Raji (cell line): ENCODE data around the gene STAT5A.

Source experiments
- POLR2A ChIP-seq: IDR thresholded peaks from 2 replicates; pipeline ENCODE4 v1.6.1; 2011; ENCODE audit warnings: low read depth, low read length, control low read depth; ENCODE audit not compliant: insufficient read depth

Gene STAT5A

DNA sequence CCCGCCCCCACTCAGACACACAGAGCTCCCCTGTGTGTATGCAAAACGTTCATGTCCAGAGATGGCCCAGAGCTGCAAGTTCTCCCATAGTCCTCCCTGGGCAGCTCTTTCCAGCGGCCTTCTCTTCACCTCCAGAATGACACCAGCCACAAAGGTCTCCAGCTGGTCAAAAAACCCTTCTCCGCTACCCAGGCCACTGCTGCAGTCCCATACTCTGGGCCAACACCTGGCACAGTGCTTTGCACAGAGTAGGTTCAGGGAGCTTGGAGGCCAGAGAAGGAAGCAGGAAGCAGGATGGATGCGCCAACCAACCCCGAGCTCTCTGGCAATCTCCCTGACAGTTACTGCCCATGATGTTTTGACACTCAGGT lies 11.0 kb upstream of the STAT5A start:
- no peak for TF ChIP-seq POLR2A

DNA sequence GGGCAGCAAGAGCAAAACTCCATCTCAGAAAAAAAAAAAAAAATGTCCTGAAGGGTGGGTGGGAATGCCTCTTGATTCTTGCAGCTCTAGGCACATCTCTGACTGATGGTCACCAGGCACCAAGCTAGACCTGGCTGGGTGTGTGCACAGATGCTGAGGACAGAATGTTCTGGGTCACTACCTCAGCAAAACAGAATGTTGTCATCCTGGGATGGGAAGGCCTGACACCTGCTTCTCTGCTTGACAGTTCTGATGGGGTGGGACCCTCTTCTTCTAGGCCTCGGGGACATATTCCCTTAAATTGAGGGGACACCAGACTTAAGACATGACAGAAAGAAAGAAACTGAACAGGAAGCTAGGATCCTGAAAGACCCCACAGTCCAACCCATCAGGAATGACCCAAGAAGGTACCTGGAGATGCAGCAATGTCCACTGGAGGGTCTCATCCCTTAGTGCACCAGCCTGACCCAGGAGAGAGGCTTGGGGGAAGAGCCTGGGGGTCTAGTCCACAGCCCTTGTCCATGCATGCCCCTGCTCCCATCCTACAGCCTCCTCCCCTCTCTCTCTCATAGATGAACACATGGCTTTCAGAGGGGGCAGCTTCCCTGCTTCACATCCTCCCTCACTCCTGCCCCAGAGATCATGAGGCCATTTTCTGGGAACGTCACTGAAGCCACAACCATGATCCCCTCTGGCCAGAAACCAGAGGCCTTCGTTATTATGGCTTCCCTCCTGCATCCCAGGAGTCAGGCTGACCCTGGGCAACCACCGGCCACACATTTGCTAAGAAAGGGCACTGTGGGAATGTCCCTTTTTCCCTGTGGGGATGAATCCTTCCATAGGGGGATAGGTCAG lies 8.3 kb upstream of the STAT5A start:
- no peak for TF ChIP-seq POLR2A

DNA sequence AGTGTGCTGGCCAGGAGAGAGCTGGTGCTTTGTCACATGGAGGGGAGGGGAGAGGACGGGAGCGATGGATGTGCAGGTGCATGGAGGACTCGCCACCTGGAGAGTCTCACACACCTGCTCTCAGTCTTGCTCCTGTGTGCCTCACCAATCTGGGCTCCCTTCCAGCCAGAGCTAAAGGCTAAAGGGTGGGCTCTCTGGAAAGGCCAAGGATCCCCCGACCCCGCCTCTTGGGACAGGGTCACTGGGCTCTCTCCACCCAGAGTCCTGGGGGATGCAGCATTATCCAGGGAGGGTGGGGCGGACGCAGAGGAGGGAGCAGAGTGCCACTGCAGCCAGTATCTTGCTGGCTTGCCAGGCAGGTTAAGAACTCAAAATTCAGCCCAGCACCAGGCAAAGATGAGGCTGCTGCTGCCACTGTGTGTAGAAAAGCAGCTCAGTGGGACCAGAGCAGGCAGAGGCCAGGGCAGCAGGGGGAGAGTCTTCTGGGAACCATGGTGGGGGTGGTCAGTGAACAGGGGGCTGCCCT lies 6.7 kb upstream of the STAT5A start:
- no peak for TF ChIP-seq POLR2A

DNA sequence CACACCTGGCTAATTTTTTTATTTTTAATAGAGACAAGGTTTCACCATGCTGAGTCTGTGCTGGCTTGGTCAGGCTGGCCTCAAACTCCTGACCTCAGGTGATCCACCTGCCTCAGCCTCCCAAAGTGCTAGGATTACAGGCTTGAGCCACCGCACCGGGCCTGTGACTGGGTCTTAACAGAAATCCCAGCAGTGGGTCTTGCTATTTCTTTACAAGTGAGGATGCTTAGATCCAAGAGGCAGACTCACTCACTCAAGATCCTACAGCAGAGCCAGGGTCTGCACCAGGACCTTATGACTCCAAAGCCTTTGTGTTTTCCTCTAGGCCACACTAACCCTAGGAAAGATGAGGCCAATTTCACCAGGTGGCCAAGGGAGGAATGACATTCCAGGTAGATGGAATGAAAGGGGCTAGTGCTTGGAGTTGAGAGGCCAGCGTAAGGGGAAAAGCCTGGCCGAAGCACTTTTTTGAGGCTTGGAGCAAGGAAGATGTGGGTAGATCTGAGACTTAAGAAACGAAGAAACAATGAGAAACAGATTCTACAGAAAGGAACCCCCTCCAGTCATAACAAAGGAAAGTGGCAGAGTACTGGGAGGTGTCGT lies 5.7 kb upstream of the STAT5A start:
- TF ChIP-seq POLR2A: no peak

DNA sequence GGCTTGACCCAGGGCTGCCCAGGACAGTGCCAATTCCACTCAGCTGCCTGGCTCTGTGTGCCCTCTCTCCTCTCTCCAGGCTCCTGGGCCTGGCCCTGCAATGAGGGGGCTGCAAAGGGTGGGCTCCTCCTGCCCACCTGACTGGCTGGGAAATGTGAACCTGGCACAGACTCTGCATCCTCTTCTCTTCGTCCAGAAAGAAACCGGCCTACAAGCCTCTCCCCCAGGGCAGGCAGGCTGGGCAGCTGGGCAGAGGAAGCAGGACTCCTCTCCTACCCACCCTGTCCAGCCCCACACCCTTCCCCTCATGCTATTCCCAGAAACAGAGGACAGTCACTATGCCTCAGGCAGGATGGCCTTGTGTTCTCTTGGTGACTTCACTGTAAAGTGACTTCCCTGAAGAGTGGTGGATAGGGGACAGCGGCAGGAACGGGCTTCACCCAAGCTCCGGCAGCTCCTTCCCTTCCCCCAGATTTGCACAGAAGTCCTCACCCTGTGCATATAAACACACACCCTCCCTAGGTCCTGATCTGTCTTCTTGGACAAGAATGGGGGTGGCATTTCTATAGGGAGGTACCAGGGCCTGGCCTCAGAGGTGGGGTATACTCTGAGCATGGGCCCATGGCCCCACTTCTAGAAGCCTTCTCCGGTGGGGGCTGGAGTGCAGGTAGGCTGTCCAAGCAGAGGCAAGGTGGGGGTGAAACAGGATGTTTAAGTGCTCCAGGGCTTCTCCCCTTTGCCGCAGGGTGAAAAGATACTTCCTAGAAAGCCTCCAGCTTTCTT lies 4.9 kb upstream of the STAT5A start:
- TF ChIP-seq POLR2A: no peak

DNA sequence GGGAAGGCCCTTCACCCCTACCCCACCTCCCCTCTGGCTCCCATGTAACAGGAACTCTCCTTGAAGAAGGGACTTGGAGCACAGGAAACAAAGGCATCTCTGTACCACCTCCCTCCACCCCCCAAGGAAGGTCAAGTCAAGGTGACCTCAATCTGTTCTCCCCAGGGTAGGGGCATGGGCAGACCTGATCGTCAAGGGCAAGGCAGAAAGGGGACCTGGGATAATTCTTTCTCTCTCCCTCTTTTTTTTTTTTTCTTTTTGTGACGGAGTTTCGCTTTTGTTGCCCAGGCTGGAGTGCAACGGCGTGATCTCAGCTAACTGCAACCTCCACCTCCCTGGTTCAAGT lies 4.3 kb upstream of the STAT5A start:
- no peak for TF ChIP-seq POLR2A

DNA sequence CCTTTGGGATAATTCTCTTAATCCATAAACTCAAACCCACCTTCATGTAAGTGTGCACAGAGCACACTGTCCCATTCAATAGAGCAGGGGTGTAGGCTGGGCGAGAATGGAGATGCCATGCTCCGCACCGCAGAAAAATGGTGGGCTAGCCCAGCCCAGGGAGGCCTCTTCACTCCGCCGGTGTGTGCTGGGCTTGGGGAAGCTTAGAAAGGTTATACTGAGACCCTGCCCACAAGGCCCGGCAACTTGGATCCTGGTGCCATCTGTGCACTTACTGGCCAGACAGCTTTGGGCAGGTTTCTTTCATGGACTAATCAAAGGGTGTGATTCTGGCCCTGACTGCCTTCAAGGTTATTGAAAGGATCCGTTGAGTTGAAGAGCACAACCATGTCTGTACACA lies 3.7 kb upstream of the STAT5A start:
- TF ChIP-seq POLR2A: no peak

DNA sequence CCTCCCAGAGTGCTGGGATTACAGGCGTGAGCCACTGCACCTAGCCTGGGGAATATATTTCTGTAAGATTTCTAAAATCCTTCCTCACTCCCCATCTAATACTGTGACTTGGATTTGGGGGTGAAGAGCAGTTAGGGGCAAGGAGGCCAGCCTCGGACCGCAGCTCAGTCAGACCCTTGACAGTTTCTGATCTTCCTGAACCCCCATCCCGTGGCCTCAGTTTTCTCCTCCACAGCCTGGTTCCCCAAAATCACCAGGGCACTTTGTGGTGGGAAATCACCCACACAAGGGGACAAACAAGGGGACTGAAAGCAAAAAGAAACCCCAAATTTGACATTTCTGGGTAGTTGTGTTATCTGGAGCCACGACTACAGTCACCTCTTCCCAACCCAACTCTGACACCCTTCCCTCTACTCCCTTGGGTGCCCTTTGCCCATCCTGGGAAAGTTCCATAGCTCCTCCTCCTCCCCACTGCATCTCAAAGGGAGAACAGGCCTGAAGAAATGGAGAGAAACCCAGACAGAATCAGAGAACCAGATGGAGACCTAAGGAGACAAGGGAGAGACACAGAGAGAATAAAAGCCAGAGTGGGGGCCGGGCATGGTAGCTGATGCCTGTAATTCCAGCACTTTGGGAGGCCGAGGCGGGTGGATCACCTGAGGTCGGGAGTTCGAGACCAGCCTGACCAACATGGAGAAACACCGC lies 2.8 kb upstream of the STAT5A start:
- no peak for TF ChIP-seq POLR2A

DNA sequence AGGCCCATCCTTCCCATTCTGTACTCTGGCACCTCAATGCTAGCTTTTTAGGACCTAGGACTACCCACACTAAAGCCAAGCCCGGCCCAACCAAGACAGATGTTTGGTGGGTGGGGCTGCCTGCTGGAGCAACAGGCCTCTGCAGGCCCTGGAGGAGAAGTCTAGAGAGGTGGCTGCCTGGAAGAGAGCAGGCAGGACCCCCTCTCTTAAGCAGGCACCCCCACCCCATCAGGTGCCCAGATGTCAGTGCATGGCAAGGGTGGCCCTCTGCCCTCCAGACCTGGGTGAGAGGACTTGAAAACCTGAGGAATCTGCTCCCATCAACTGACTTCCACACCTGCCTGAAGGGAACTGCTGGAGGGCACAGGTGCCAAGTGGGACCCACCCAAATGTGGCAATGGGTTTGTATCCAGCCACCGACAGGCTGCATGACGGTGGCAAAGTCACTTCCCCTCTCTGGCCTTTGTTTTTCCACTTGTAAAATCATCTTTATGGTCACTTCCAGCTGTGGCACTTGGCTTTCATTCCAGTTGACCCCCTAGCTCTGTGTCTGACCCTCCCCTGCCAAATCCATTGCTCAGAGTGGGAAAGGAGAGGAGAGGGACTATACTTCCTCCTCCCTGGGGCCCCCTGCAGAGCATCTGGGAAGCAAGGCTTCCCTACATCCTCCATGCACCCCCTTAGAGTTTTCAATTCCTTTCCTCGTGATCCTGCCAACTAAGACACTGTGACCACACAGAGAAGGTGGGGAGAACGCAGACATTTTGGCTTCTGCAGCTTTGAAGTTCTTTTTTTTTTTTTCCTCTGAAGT lies 1.7 kb upstream of the STAT5A start:
- TF ChIP-seq POLR2A: no peak

DNA sequence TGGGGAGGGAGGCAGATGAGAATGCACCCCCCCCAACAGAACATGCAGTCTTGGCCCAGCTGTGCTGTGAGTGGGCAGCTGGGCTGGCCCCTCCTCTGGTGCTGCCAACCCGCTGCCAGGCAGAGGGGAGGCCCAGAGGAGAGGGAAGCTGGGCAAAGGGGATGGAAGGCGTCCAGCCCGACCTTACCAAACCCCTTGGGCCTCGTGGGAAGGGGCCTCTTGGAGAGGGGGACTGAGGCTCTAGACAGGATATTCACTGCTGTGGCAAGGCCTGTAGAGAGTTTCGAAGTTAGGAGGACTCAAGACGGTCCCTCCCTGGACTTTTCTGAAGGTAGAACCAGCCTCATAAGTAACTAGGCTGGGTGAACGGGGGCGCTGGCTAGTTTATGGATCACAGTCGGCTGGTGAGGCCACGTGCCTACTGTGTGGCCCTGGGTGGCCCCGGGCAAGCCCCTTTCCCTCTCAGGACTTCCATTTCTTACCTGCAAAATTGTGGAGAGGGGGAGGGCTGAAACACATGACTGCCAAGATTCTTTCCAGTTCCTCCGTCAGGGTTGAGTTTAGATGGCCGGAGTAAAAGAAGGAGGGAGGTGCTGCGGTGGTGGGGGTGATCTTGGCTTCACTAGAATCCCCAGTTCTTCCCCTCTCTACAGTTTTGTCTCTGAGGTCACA lies 857 bp upstream of the STAT5A start:
- TF ChIP-seq POLR2A: no peak

DNA sequence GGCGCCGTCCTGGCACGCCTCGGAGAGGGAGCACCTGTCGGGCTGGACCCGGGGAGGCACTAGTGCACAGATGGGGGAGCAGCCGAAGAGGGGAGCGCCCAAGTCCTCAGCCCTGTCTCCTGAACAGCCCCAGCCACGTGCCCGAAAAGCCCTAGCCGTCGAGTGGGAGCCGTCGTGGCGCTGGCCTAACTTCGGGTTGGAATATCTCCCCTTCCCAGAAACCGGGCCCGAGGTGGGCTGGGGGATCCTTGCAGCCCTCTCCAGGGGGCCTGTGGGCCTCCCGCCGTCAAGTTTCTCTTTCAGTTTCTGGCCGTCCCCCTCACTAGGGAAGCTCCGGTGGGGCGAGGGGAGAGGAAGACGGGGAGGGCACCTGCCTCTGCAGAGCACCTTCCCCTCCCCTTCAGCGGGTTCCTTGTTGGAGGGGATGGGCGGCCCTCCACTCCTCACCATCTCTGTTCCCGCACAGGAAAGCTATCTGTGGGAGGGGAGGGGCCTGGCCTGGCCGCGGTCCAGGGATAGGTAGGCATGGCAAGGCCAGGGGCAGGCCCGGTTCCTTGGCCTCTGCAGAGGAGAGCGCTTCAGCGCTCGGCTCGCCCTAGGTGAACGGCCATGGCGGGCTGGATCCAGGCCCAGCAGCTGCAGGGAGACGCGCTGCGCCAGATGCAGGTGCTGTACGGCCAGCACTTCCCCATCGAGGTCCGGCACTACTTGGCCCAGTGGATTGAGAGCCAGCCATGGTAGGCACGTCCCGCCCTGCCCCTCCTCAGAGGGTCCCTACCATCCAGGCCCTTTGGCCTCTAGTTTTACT lies 709 bp downstream of the STAT5A start:
- TF ChIP-seq POLR2A: no peak

DNA sequence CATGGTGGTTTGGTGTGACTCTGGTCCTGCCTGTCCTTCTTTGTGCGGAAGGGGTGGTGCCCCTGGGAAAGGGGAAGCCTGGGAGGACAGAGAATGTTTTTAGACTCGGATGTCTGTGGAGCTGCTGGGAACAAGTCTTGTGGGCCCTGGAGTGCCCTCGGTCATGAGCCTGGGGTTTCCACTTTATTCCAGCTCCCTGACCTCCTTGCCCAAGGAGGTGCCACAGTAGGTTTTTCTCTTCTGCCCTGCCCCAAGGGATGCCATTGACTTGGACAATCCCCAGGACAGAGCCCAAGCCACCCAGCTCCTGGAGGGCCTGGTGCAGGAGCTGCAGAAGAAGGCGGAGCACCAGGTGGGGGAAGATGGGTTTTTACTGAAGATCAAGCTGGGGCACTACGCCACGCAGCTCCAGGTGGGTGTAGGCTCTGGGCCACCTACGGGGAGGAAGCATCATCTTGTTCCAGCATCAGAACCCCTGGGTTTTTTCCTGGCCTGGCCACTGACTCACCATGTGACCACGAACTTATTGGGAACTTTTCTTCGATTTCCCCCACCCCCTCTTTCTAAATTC lies 1.4 kb downstream of the STAT5A start:
- no peak for TF ChIP-seq POLR2A

DNA sequence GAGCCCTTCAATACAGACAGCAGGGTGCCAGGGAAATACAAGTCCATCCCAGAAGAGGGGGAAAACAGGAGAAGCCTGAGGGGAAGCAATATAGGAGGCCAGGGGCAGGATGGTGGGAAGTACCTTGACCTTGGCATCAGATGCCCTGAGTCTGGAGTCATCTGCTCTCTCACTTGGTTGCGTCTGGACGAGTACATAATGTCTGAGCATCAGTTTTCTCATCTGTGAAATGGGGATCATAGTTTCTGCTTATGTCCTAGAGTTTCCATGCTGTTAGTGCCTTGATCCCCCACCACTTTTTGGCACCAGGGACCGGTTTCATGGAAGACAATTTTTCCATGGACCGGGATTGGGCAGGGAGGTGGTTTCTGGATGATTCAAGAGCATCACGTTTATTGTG lies 2.3 kb downstream of the STAT5A start:
- no peak for TF ChIP-seq POLR2A
